HCT116 (cell line): ENCODE results near the gene NPLOC4.

Source experiments
- EGR1 ChIP-seq: IDR thresholded peaks from 2 replicates; pipeline ENCODE4 v1.6.1; 2012; ENCODE audit warnings: low read depth
- EZH2 ChIP-seq: fragments of 200-600 bp; sonication (generic); IDR thresholded peaks from 2 replicates; pipeline ENCODE4 v1.6.1; 2017; ENCODE audit warnings: antibody characterized with exemption, mixed run types
- JUND ChIP-seq: IDR thresholded peaks from 2 replicates; pipeline ENCODE4 v1.6.1; 2012
- MAX ChIP-seq: IDR thresholded peaks from 2 replicates; pipeline ENCODE4 v1.6.1; 2012
- POLR2A ChIP-seq: IDR thresholded peaks from 2 replicates; pipeline ENCODE4 v1.7.0; 2011; ENCODE audit warnings: borderline replicate concordance; ENCODE audit not compliant: insufficient read depth, insufficient read length; ENCODE audit errors: extremely low read depth
- POLR2AphosphoS5 ChIP-seq: IDR thresholded peaks from 2 replicates; pipeline ENCODE4 v1.6.1; 2011; ENCODE audit warnings: mild to moderate bottlenecking, low read depth, low read length, moderate library complexity
- SIN3A ChIP-seq: IDR thresholded peaks from 2 replicates; pipeline ENCODE4 v1.6.1; 2012; ENCODE audit warnings: low read depth
- SP1 ChIP-seq: IDR thresholded peaks from 2 replicates; pipeline ENCODE4 v1.6.1; 2012; ENCODE audit warnings: low read depth
- TF ChIP-seq, protein P1 (sequence below), 3 experiments: fragments of 200-600 bp in 1 of 3; sonication (generic) in 1 of 3; IDR thresholded peaks in 2 of 3; conservative IDR thresholded peaks in 1 of 3; 2 replicates each; pipeline ENCODE4 v1.5.1; 2012 to 2017; ENCODE audit warnings: low read depth in 2 of 3, low read length in 2 of 3, antibody characterized with exemption in 1 of 3, borderline replicate concordance in 1 of 3, control low read depth in 1 of 3, mild to moderate bottlenecking in 1 of 3, mixed read lengths in 1 of 3, mixed run types in 1 of 3, moderate library complexity in 1 of 3; ENCODE audit not compliant: insufficient read depth in 1 of 3

- TF ChIP-seq SP1 (no peak), MAX (no peak), EZH2 (no peak), SIN3A (no peak), EGR1 (no peak), POLR2A (no peak), JUND (no peak), POLR2AphosphoS5 (peak; percentile 81)
- TF ChIP-seq, protein P1, sequence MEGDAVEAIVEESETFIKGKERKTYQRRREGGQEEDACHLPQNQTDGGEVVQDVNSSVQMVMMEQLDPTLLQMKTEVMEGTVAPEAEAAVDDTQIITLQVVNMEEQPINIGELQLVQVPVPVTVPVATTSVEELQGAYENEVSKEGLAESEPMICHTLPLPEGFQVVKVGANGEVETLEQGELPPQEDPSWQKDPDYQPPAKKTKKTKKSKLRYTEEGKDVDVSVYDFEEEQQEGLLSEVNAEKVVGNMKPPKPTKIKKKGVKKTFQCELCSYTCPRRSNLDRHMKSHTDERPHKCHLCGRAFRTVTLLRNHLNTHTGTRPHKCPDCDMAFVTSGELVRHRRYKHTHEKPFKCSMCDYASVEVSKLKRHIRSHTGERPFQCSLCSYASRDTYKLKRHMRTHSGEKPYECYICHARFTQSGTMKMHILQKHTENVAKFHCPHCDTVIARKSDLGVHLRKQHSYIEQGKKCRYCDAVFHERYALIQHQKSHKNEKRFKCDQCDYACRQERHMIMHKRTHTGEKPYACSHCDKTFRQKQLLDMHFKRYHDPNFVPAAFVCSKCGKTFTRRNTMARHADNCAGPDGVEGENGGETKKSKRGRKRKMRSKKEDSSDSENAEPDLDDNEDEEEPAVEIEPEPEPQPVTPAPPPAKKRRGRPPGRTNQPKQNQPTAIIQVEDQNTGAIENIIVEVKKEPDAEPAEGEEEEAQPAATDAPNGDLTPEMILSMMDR (IDR thresholded peaks at IDR 0.05 in 2 of 3, conservative IDR thresholded peaks at IDR 0.05 in 1 of 3; ENCODE audit: borderline replicate concordance in 1 of 3, insufficient read depth in 1 of 3, low read depth in 2 of 3, low read length in 2 of 3), result no peak
Observed at GRCh38 chr17:81511804-81512561, 124.9 kb downstream of the NPLOC4 start.
